Mesenchymal stem cell (in vitro differentiated cells and primary cell): Measurements from ENCODE around the gene RAB20.

Experiments used
- DNase-seq: peaks from one replicate; pipeline ENCODE4 v3.0.0-alpha.2; 2013
- H2AFZ ChIP-seq: one replicate; pipeline ENCODE4 v1.6.1; 2013; ENCODE audit warnings: low read depth, mild to moderate bottlenecking, control low read depth, inconsistent platforms, low read length, moderate library complexity
- H2AK5ac ChIP-seq: 2 replicates; pipeline ENCODE4 v1.6.1; 2013; ENCODE audit warnings: low read length, moderate library complexity, mild to moderate bottlenecking, inconsistent platforms; ENCODE audit not compliant: severe bottlenecking
- H2BK120ac ChIP-seq: one replicate; pipeline ENCODE4 v1.6.1; 2013; ENCODE audit warnings: low read depth, mild to moderate bottlenecking, inconsistent platforms, low read length, moderate library complexity
- H2BK12ac ChIP-seq, 2 experiments: one replicate each; pipeline ENCODE4 v1.6.1; 2013; ENCODE audit warnings: inconsistent platforms in 2 of 2, low read length in 2 of 2, mild to moderate bottlenecking in 2 of 2, moderate library complexity in 2 of 2, control low read depth in 1 of 2
- H2BK15ac ChIP-seq: one replicate; pipeline ENCODE4 v1.6.1; 2013; ENCODE audit warnings: mild to moderate bottlenecking, low read depth, inconsistent platforms; ENCODE audit not compliant: poor library complexity, severe bottlenecking
- H2BK5ac ChIP-seq: 2 replicates; pipeline ENCODE4 v1.6.1; 2013; ENCODE audit warnings: low read depth, mild to moderate bottlenecking, low read length, control low read depth, inconsistent platforms; ENCODE audit not compliant: poor library complexity, severe bottlenecking
- H3K14ac ChIP-seq, 2 experiments: one replicate each; pipeline ENCODE4 v1.6.1; 2013; ENCODE audit warnings: inconsistent platforms in 2 of 2, low read length in 2 of 2, control low read depth in 1 of 2, mild to moderate bottlenecking in 1 of 2, moderate library complexity in 1 of 2
- H3K18ac ChIP-seq, 2 experiments: one replicate each; pipeline ENCODE4 v1.6.1; 2013; ENCODE audit warnings: inconsistent platforms in 2 of 2, low read length in 2 of 2, control low read depth in 1 of 2, low read depth in 1 of 2, mild to moderate bottlenecking in 1 of 2
- H3K23ac ChIP-seq, 2 experiments: one replicate each; pipeline ENCODE4 v1.6.1; 2013; ENCODE audit warnings: inconsistent platforms in 2 of 2, low read length in 2 of 2, mild to moderate bottlenecking in 2 of 2, moderate library complexity in 2 of 2, control low read depth in 1 of 2
- H3K27ac ChIP-seq: 2 replicates; pipeline ENCODE4 v1.5.1; 2013; ENCODE audit warnings: mild to moderate bottlenecking, moderate library complexity, low read length, control low read depth, inconsistent platforms; ENCODE audit not compliant: poor library complexity, severe bottlenecking
- H3K27me3 ChIP-seq, 2 experiments: 2 replicates each; pipeline versions ENCODE4 v1.6.1 to v1.7.0; 2013; ENCODE audit warnings: low read length in 2 of 2, mild to moderate bottlenecking in 2 of 2, moderate library complexity in 2 of 2, control low read depth in 1 of 2, inconsistent platforms in 1 of 2; ENCODE audit not compliant: control insufficient read depth in 1 of 2, insufficient read depth in 1 of 2
- H3K36me3 ChIP-seq, 2 experiments: 2 replicates each; pipeline versions ENCODE4 v1.6.1 to v1.7.0; 2013; ENCODE audit warnings: low read length in 2 of 2, control low read depth in 1 of 2, inconsistent platforms in 1 of 2, low read depth in 1 of 2, mild to moderate bottlenecking in 1 of 2; ENCODE audit not compliant: insufficient read depth in 2 of 2, control insufficient read depth in 1 of 2
- H3K4ac ChIP-seq, 2 experiments: one replicate each; pipeline ENCODE4 v1.6.1; 2013; ENCODE audit warnings: inconsistent platforms in 2 of 2, low read length in 2 of 2, mild to moderate bottlenecking in 2 of 2, moderate library complexity in 2 of 2, control low read depth in 1 of 2, low read depth in 1 of 2
- H3K4me1 ChIP-seq: 2 replicates; pipeline ENCODE4 v1.6.1; 2013; ENCODE audit warnings: low read depth, low read length, control low read depth; ENCODE audit not compliant: control insufficient read depth, insufficient read depth
- H3K4me2 ChIP-seq: 2 replicates; pipeline ENCODE4 v1.6.1; 2013; ENCODE audit warnings: low read length, mild to moderate bottlenecking, inconsistent platforms; ENCODE audit not compliant: poor library complexity, severe bottlenecking
- H3K4me3 ChIP-seq, 2 experiments: 2 replicates each; pipeline versions ENCODE4 v1.5.1 to v1.7.0; 2013; ENCODE audit warnings: low read length in 2 of 2, mild to moderate bottlenecking in 2 of 2, control low read depth in 1 of 2, low read depth in 1 of 2; ENCODE audit not compliant: insufficient read depth in 1 of 2
- H3K79me1 ChIP-seq: replicated peaks from 2 replicates; pipeline ENCODE4 v1.6.1; 2013; ENCODE audit warnings: mild to moderate bottlenecking, control low read depth, low read length, inconsistent platforms; ENCODE audit not compliant: poor library complexity, severe bottlenecking
- H3K9ac ChIP-seq: 2 replicates; pipeline ENCODE4 v1.7.0; 2013; ENCODE audit warnings: mild to moderate bottlenecking, low read length, moderate library complexity
- H3K9me3 ChIP-seq: 2 replicates; pipeline ENCODE4 v1.7.0; 2013; ENCODE audit warnings: mild to moderate bottlenecking, low read length; ENCODE audit not compliant: control insufficient read depth
- H4K8ac ChIP-seq: one replicate; pipeline ENCODE4 v1.6.1; 2013; ENCODE audit warnings: inconsistent platforms, mild to moderate bottlenecking, low read length, moderate library complexity
- H4K91ac ChIP-seq: one replicate; pipeline ENCODE4 v1.6.1; 2013; ENCODE audit warnings: mild to moderate bottlenecking, low read length, inconsistent platforms
- WGBS: methylation state at CpG from one replicate; pipeline ENCODE4 v1.1.7; 2013; ENCODE audit warnings: mixed read lengths; 5-methylcytosine and 5-hydroxymethylcytosine counted together

RAB20 gene

GRCh38 chr13:110528911-110529310 lies 32.6 kb downstream of the RAB20 start:
- H3K14ac ChIP-seq: no peak overlapping the region
- no peaks in the 10 kb centered on the region for H3K9me3 ChIP-seq
- H4K91ac ChIP-seq: no peak overlapping the region
- no peak overlapping the region for H2AK5ac ChIP-seq
- no peak overlapping the region for H2BK15ac ChIP-seq
- 68% methylated on average over 6 of the region's 6 CpGs for WGBS
- H3K4me2 ChIP-seq: no peak overlapping the region
- H2BK12ac ChIP-seq: no peak overlapping the region
- H3K4ac ChIP-seq: no peak overlapping the region
- H2BK5ac ChIP-seq: no peak overlapping the region
- H3K23ac ChIP-seq: no peak overlapping the region
- peaks cover 0 to 16% of the 10 kb centered on the region in 2 experiments for H3K27me3 ChIP-seq
- no peak overlapping the region for H3K18ac ChIP-seq
- H3K9ac ChIP-seq: no peak overlapping the region
- H3K4me1 ChIP-seq: peaks cover 29% of the 10 kb centered on the region
- peaks cover 3% of the 10 kb centered on the region for H3K79me1 ChIP-seq
- DNase-seq: no peak
- H3K27ac ChIP-seq: no peak overlapping the region
- H2BK120ac ChIP-seq: no peak overlapping the region
- H2AFZ ChIP-seq: no peak overlapping the region
- H3K36me3 ChIP-seq: peaks cover 0 to under 1% of the 10 kb centered on the region in 2 experiments
- H3K4me3 ChIP-seq: no peak overlapping the region
- H4K8ac ChIP-seq: no peak overlapping the region

- H3K4me2 ChIP-seq: no peak overlapping the region
- H2BK5ac ChIP-seq: no peak overlapping the region
- no peak overlapping the region for H4K8ac ChIP-seq
- peaks cover 26% of the 10 kb centered on the region for H3K4me1 ChIP-seq
- H3K27me3 ChIP-seq: peaks cover 0 to 16% of the 10 kb centered on the region in 2 experiments
- H3K27ac ChIP-seq: no peak overlapping the region
- no peaks in the 10 kb centered on the region for H3K9me3 ChIP-seq
- no peak overlapping the region for H3K23ac ChIP-seq
- H4K91ac ChIP-seq: no peak overlapping the region
- H3K36me3 ChIP-seq: peaks cover 0 to 6% of the 10 kb centered on the region in 2 experiments
- WGBS: 89% methylated on average over 4 of the region's 5 CpGs
- peak; percentile 80 for DNase-seq
- peaks cover 3% of the 10 kb centered on the region for H3K79me1 ChIP-seq
- no peak overlapping the region for H2BK120ac ChIP-seq
- H3K9ac ChIP-seq: no peak overlapping the region
- H3K4ac ChIP-seq: no peak overlapping the region
- no peak overlapping the region for H2AFZ ChIP-seq
- H2BK15ac ChIP-seq: no peak overlapping the region
- no peak overlapping the region for H3K18ac ChIP-seq
- no peak overlapping the region for H2AK5ac ChIP-seq
- H2BK12ac ChIP-seq: no peak overlapping the region
- no peak overlapping the region for H3K4me3 ChIP-seq
- H3K14ac ChIP-seq: no peak overlapping the region
Measured at GRCh38 chr13:110528371-110528770, 33.2 kb downstream of the RAB20 start.

- Histone ChIP-seq H3K9me3 (no peaks in the 10 kb centered on the region), H4K91ac (no peak overlapping the region), H3K4me2 (no peak overlapping the region), H2BK12ac (no peak overlapping the region), H3K18ac (no peak overlapping the region), H3K4me1 (peaks cover 23% of the 10 kb centered on the region), H2BK120ac (no peak overlapping the region), H2BK15ac (no peak overlapping the region), H3K4me3 (peak overlapping the region in 1 of 2 experiments; percentile 1), H3K9ac (no peak overlapping the region), H2AK5ac (no peak overlapping the region), H3K4ac (no peak overlapping the region), H3K23ac (no peak overlapping the region), H2AFZ (no peak overlapping the region), H3K27ac (no peak overlapping the region), H3K36me3 (peaks cover 0 to 6% of the 10 kb centered on the region in 2 experiments), H2BK5ac (no peak overlapping the region), H3K79me1 (no peaks in the 10 kb centered on the region), H4K8ac (no peak overlapping the region), H3K14ac (no peak overlapping the region), H3K27me3 (peaks cover 0 to 19% of the 10 kb centered on the region in 2 experiments)
- no peak for DNase-seq
- WGBS: 72% methylated on average over 24 of the region's 25 CpGs
Measured at GRCh38 chr13:110525328-110526319, 35.9 kb downstream of the RAB20 start.

GRCh38 chr13:110524541-110525257 lies 36.8 kb downstream of the RAB20 start:
- Histone ChIP-seq H3K4me3 (no peak overlapping the region), H3K4me2 (no peak overlapping the region), H3K9me3 (no peaks in the 10 kb centered on the region), H4K91ac (no peak overlapping the region), H3K4ac (no peak overlapping the region), H2BK12ac (no peak overlapping the region), H3K9ac (no peak overlapping the region), H2BK5ac (no peak overlapping the region), H3K14ac (no peak overlapping the region), H2BK15ac (no peak overlapping the region), H2AFZ (no peak overlapping the region), H3K18ac (no peak overlapping the region), H3K79me1 (no peaks in the 10 kb centered on the region), H3K27me3 (peaks cover 0 to 19% of the 10 kb centered on the region in 2 experiments), H2AK5ac (no peak overlapping the region), H4K8ac (no peak overlapping the region), H3K4me1 (peaks cover 23% of the 10 kb centered on the region), H2BK120ac (no peak overlapping the region), H3K23ac (no peak overlapping the region), H3K27ac (no peak overlapping the region), H3K36me3 (peaks cover 0 to 10% of the 10 kb centered on the region in 2 experiments)
- WGBS: 90% methylated on average over 21 of the region's 21 CpGs
- no peak for DNase-seq
